CD4-positive, alpha-beta T cell treated with Interleukin-17A for 1 hour (primary cell): ENCODE data around the gene TTBK1.

Experiments
- DNase-seq: peaks from one replicate; pipeline ENCODE4 v3.0.0-alpha.2; 2020

The TTBK1 gene

DNA sequence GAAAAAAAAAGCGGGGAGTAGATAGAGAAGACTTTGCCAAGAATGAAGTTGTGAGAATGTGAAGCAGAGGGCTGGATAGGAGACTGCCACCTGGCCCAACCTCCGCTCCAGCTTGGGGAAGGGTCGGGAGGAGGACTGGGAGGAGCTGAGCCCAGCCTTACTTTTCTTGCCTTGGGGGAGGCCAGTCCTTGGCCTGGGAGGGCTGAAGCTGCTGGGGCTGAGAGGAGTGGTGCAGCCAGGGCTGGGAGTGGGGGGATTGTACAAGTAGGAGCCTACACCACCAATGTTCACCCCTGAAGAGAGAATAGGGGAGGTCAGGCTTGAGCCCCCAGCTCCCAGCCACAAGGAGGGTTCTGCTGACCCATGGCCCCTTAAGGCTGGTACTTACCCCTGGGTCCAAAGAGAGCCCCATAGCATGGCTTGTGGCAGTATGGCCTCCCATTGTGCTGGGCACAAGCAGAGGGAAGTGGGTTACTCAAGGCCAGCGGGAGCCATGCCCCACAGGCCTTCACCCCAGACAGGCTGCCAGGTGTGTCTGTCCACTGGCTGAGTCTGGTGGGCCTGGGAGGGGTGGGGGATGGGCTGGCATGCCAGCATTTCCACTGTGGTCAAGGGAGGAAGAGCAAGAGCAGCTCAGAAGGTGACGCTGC, 64.3 kb downstream of the TTBK1 start:
- DNase-seq, result no peak

- peak; percentile 58 for DNase-seq
These were observed 65.1 kb downstream of the TTBK1 start, which contains the start of gene CRIP3 for GRCh38 chr6:43308101-43308989. Gene CRIP3, minus strand, starts transcription at chr6:43308826. Its CDS starts 34 bp downstream, at chr6:43308792.

- no peak for DNase-seq
These were observed 65.8 kb downstream of the TTBK1 start for GRCh38 chr6:43308990-43309477.

GRCh38 chr6:43310134-43310533, 66.9 kb downstream of the TTBK1 start:
- no peak for DNase-seq

DNA sequence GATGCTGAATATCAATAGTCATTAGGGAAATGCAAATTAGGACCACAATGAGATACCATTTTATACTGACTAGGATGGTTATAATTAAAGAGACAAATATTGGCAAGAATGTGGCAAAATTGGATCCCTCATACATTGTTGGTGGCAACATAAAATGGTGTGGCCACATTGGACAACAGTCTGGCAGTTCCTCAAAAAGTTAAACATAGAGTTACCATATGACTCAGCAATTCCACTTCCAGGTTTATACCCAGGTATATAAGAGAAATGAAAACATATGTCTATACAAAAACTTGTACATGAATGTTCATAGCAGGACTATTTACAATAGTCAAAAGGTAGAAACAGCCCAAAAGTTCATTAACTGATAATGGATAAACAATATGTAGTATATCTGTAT, 67.3 kb downstream of the TTBK1 start:
- no peak for DNase-seq

- DNase-seq, result no peak
These were observed 68.4 kb downstream of the TTBK1 start for GRCh38 chr6:43311666-43312065.

DNA sequence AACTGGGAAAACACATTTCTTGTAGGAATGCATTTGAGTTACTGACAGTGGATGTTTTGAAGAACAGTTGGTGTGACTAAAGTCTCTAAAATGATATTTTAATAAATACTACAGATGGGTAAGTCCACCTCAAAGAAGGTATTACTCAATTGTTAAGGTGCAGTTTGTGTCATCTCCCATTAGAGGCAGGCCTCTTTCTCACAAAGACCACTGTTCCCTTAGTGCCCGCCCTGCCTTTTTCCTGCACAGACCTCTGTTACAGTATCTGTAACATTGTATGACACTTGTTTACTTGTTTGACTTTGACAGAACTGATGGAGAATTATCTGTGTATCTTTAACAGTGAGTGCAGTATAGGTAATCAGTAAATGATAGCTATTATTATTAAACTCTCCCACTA, 70.5 kb downstream of the TTBK1 start:
- no peak for DNase-seq

GRCh38 chr6:43318011-43318410, 74.7 kb downstream of the TTBK1 start:
- no peak for DNase-seq

- no peak for DNase-seq
These were observed 82.6 kb downstream of the TTBK1 start for GRCh38 chr6:43325876-43326275.

DNA sequence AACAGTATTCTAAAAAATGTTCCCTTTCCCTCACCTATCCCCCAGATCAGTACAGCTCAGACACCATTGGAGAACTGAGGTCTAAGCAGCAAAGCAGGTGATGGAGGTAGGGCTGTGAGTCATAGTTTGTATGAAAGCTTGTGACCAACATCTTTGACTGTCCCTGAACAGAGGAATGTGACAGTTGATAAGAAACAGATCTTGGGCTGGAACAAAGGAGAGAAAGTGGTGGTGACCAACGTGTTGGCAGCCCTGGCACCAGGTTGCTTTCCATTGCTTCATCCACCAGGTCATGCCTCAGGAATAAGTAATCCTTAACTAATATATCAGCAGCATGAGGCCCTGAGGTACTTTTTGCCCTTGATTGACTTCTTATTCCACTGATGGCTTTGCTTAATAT, 85.2 kb downstream of the TTBK1 start:
- no peak for DNase-seq

GRCh38 chr6:43331470-43331869, 88.2 kb downstream of the TTBK1 start:
- DNase-seq, result no peak

DNA sequence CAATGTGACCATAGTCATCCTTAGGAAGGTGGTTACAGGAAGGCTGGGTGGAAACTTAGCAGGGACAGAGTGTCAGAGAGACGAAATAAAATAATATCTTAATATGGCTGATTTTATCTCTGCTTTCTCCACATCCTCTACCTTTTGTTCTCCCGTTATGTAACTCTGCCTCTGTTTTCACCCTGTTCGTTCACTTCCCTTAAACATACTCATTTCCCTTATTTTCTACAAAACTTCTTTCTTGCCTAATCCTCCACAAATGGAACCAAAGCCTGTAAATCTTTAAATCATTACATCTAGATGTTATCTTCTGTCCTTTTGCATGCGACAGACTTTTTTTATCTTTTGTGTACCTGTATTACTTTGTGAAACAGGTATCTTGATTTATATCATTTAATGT, 88.6 kb downstream of the TTBK1 start:
- no peak for DNase-seq

DNA sequence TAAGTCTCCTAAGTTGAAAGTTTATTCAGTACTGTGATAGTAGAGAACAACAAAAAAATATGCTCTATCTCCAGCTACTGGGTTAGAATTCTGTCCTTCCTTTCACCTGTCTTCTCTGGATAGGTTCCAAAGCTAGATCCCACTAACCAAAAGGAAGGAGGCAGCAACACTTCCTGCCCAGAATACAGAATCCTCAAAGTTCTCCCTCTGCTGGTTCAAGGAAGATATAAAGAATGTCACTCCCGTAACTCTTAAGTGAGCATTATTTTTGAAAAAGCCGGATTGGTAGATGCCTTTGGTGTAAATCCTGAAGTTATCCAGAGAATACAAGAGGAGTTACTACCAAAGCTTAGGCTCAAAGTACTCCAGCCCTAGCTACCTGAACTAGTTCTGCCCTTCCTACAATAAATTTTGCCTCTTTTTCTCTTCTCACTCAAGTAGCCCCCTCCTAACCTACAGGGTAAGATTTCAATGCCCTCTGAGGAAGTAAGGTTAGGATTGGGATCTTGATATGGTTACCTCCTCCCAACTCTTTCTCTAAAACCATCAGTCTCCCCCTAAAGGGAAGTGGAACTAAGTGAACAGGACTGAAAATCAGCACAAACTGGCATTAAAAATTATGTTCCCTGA, 91.3 kb downstream of the TTBK1 start:
- DNase-seq, result peak; percentile 32

GRCh38 chr6:43335469-43335868, 92.2 kb downstream of the TTBK1 start:
- DNase-seq, result no peak

- DNase-seq, result no peak
These were observed 93.1 kb downstream of the TTBK1 start for GRCh38 chr6:43336382-43336781.
